ENCODE results near the gene HAT1.

HAT1 gene

GRCh38 chr2:171923206-171923605 is 945 bp downstream of the HAT1 start:
- DNase-seq (ENCODE audit: low read depth), result peak; percentile 55
- TF ChIP-seq MAX (IDR thresholded peaks at IDR 0.05; ENCODE audit: low read depth, low read length), result no peak
- no peak for TF ChIP-seq POLR2A (IDR thresholded peaks at IDR 0.05; ENCODE audit: extremely low read depth, insufficient read length)
- TF ChIP-seq CTCF (IDR thresholded peaks at IDR 0.05; ENCODE audit: low read depth, low read length), result no peak
- no peak for TF ChIP-seq MYC (IDR thresholded peaks at IDR 0.05; ENCODE audit: low read depth, low read length)
- H3K4me3 ChIP-seq (ENCODE audit: low read depth, low read length), result peak overlapping the region; percentile 93

GRCh38 chr2:171924170-171924942 is 2.1 kb downstream of the HAT1 start:
- TF ChIP-seq MAX (IDR thresholded peaks at IDR 0.05; ENCODE audit: low read depth, low read length), result no peak
- no peak for TF ChIP-seq CTCF (IDR thresholded peaks at IDR 0.05; ENCODE audit: low read depth, low read length)
- no peak for TF ChIP-seq POLR2A (IDR thresholded peaks at IDR 0.05; ENCODE audit: extremely low read depth, insufficient read length)
- no peak for TF ChIP-seq MYC (IDR thresholded peaks at IDR 0.05; ENCODE audit: low read depth, low read length)
- peak overlapping the region; percentile 93 for H3K4me3 ChIP-seq (ENCODE audit: low read depth, low read length)
- DNase-seq (ENCODE audit: low read depth), result no peak

- no peak for DNase-seq (ENCODE audit: low read depth)
- TF ChIP-seq CTCF (IDR thresholded peaks at IDR 0.05; ENCODE audit: low read depth, low read length), result no peak
- TF ChIP-seq MYC (IDR thresholded peaks at IDR 0.05; ENCODE audit: low read depth, low read length), result no peak
- no peak overlapping the region for H3K4me3 ChIP-seq (ENCODE audit: low read depth, low read length)
Observed at GRCh38 chr2:171930385-171930784, 8.1 kb downstream of the HAT1 start.

- no peak for DNase-seq (ENCODE audit: low read depth)
- TF ChIP-seq CTCF (IDR thresholded peaks at IDR 0.05; ENCODE audit: low read depth, low read length) (no peak), MAX (IDR thresholded peaks at IDR 0.05; ENCODE audit: low read depth, low read length) (no peak), POLR2A (IDR thresholded peaks at IDR 0.05; ENCODE audit: extremely low read depth, insufficient read length) (no peak), MYC (IDR thresholded peaks at IDR 0.05; ENCODE audit: low read depth, low read length) (no peak)
- H3K4me3 ChIP-seq (ENCODE audit: low read depth, low read length), result no peak overlapping the region
Observed at GRCh38 chr2:171939058-171939742, 16.9 kb downstream of the HAT1 start.

GRCh38 chr2:171939743-171940071 is 17.4 kb downstream of the HAT1 start:
- DNase-seq (ENCODE audit: low read depth), result peak; percentile 72
- H3K4me3 ChIP-seq (ENCODE audit: low read depth, low read length), result no peak overlapping the region
- TF ChIP-seq MYC (IDR thresholded peaks at IDR 0.05; ENCODE audit: low read depth, low read length) (no peak; the same call in 1 of the 2 replicates), MAX (IDR thresholded peaks at IDR 0.05; ENCODE audit: low read depth, low read length) (no peak), CTCF (IDR thresholded peaks at IDR 0.05; ENCODE audit: low read depth, low read length) (no peak), POLR2A (IDR thresholded peaks at IDR 0.05; ENCODE audit: extremely low read depth, insufficient read length) (no peak)
